Neutrophil (primary cell): ENCODE data around the gene EFNA3.

Source experiments
- H3K27ac ChIP-seq: fragments of 200-600 bp; sonication (generic); 2 replicates; pipeline ENCODE4 v1.5.1; 2016; ENCODE audit warnings: mild to moderate bottlenecking, moderate library complexity
- H3K27me3 ChIP-seq: fragments of 200-600 bp; sonication (generic); 2 replicates; pipeline ENCODE4 v1.6.0; 2016; ENCODE audit warnings: mild to moderate bottlenecking
- H3K36me3 ChIP-seq: fragments of 200-600 bp; sonication (generic); 2 replicates; pipeline ENCODE4 v1.5.1; 2017
- H3K4me1 ChIP-seq, 2 experiments: fragments of 200-600 bp in 1 of 2; sonication (generic) in 1 of 2; 1 replicate in 1 of 2; 2 replicates in 1 of 2; pipeline versions ENCODE4 v1.5.1 to v1.6.1; 2013 to 2016; ENCODE audit warnings: low read depth in 1 of 2, low read length in 1 of 2, mild to moderate bottlenecking in 1 of 2, moderate library complexity in 1 of 2; ENCODE audit not compliant: control insufficient read depth in 1 of 2, insufficient read depth in 1 of 2
- H3K4me3 ChIP-seq, 2 experiments: fragments of 200-600 bp in 1 of 2; sonication (generic) in 1 of 2; 1 replicate in 1 of 2; 2 replicates in 1 of 2; pipeline ENCODE4 v1.5.1; 2013 to 2016; ENCODE audit warnings: low read depth in 1 of 2, low read length in 1 of 2, mild to moderate bottlenecking in 1 of 2, moderate library complexity in 1 of 2
- H3K9me3 ChIP-seq: fragments of 200-600 bp; sonication (generic); 2 replicates; pipeline ENCODE4 v1.5.1; 2016
- TF ChIP-seq, protein P1 (sequence below): fragments of 200-600 bp; sonication (generic); IDR thresholded peaks from 2 replicates; pipeline ENCODE4 v1.5.1; 2016; ENCODE audit warnings: antibody characterized with exemption

The EFNA3 gene

GRCh38 chr1:155127105-155127966 is 48.7 kb downstream of the EFNA3 start, which contains the start of gene EFNA1:
EFNA1 (plus strand) TSS chr1:155127876; CDS start chr1:155127978, 102 bp downstream.
- Histone ChIP-seq H3K9me3 (no peaks in the 10 kb centered on the region), H3K4me1 (peaks cover 28 to 31% of the 10 kb centered on the region in 2 experiments), H3K36me3 (no peaks in the 10 kb centered on the region), H3K4me3 (peak within 1 kb of the TSS; percentile 34 to 60), H3K27ac (no peak within 1 kb of the TSS), H3K27me3 (peaks cover 74% of the 10 kb centered on the region)
- TF ChIP-seq, protein P1, sequence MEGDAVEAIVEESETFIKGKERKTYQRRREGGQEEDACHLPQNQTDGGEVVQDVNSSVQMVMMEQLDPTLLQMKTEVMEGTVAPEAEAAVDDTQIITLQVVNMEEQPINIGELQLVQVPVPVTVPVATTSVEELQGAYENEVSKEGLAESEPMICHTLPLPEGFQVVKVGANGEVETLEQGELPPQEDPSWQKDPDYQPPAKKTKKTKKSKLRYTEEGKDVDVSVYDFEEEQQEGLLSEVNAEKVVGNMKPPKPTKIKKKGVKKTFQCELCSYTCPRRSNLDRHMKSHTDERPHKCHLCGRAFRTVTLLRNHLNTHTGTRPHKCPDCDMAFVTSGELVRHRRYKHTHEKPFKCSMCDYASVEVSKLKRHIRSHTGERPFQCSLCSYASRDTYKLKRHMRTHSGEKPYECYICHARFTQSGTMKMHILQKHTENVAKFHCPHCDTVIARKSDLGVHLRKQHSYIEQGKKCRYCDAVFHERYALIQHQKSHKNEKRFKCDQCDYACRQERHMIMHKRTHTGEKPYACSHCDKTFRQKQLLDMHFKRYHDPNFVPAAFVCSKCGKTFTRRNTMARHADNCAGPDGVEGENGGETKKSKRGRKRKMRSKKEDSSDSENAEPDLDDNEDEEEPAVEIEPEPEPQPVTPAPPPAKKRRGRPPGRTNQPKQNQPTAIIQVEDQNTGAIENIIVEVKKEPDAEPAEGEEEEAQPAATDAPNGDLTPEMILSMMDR = no peak

GRCh38 chr1:155127967-155128754 is 49.5 kb downstream of the EFNA3 start:
- peak overlapping the region; percentile 23 to 60 for H3K4me3 ChIP-seq
- TF ChIP-seq, protein P1 = no peak
- H3K36me3 ChIP-seq = no peaks in the 10 kb centered on the region
- H3K27me3 ChIP-seq = peaks cover 74% of the 10 kb centered on the region
- no peaks in the 10 kb centered on the region for H3K9me3 ChIP-seq
- no peak overlapping the region for H3K27ac ChIP-seq
- H3K4me1 ChIP-seq = peaks cover 28 to 31% of the 10 kb centered on the region in 2 experiments

DNA sequence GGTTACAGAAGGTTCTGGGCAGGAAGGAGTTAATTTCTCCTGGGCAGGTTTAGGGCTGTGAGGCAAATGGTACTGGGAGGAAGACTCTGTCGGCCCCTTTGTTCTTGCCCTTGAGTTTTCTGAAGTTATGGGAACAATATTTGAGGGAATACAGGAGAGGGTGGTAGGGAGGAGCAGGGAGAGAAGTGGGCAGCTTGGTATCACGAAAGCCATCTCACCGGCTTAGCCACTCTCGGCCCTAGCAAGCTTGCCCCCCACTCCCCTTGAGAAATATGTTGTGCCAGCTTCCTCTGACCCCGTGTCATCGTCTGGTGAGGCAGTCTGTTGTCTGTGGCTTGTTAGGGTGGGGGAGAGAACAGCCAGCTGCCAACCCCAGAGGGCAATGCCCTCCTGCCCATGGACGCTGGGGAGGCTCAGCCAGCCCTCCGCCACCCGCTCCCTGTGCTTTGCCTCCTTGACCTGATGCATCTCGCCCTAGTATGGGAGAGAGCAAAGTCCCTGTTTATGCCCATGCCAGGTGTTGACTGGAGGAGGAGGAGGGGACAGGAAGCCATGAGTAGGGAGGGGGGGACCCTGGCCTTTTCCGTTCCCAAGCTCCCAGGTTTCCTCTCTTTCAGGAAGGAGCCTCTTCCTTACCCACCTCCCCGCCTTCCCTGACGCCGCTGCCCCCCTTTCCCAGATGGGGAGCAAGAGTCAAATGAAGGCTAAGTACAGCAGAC is 50.3 kb downstream of the EFNA3 start:
- H3K4me3 ChIP-seq = no peak overlapping the region
- H3K27me3 ChIP-seq = peaks cover 69% of the 10 kb centered on the region
- H3K9me3 ChIP-seq = no peaks in the 10 kb centered on the region
- TF ChIP-seq, protein P1 = no peak
- peaks cover 28 to 31% of the 10 kb centered on the region in 2 experiments for H3K4me1 ChIP-seq
- H3K27ac ChIP-seq = no peak overlapping the region
- H3K36me3 ChIP-seq = no peaks in the 10 kb centered on the region

DNA sequence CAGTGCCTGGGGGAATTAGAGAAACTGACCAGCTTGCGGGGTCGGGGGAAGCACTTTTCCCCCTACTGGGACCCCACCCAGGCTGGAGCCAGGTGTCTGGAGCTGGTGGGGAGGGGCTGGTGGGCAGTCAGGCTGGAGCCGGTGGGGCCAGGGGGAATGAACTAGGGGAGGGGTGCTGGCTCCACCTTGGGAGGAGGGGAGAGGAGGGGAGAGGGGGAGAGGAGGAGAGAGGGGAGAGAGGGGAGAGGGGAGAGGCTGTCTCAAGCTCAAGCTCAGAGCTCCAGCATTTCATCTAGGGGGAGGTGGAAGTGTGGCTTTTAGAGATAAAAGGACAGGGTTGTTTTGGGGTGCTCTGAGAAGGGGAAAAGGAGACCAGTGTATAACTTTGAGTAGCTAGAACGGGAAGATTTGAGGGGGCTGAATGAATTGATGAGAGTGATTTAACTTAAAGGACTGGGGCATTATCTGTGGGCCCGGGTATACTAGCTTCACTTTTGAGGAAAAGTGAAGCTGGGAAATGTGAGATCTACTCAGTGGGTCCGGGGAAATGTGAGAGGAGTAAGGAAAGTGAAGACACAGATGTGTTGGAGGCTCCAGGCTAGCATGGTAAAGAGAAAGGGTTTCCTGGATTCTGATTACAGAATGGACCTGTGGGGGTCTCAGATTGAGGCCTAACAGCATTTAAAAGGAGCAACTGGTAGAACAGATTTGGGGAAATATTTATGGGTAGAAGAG is 51.8 kb downstream of the EFNA3 start:
- TF ChIP-seq, protein P1 = no peak
- no peaks in the 10 kb centered on the region for H3K36me3 ChIP-seq
- no peak overlapping the region for H3K27ac ChIP-seq
- H3K4me1 ChIP-seq = peaks cover 37 to 38% of the 10 kb centered on the region in 2 experiments
- H3K9me3 ChIP-seq = no peaks in the 10 kb centered on the region
- H3K27me3 ChIP-seq = peaks cover 54% of the 10 kb centered on the region
- no peak overlapping the region for H3K4me3 ChIP-seq

GRCh38 chr1:155131285-155131684 is 52.6 kb downstream of the EFNA3 start:
- H3K27me3 ChIP-seq = peaks cover 45% of the 10 kb centered on the region
- H3K36me3 ChIP-seq = no peaks in the 10 kb centered on the region
- no peaks in the 10 kb centered on the region for H3K9me3 ChIP-seq
- H3K4me3 ChIP-seq = no peak overlapping the region
- TF ChIP-seq, protein P1 = no peak
- H3K4me1 ChIP-seq = peaks cover 37 to 38% of the 10 kb centered on the region in 2 experiments
- H3K27ac ChIP-seq = no peak overlapping the region
